ENCODE data around the gene CORO2A. TPM values are rescaled to one million over a fixed set of nuclear protein-coding genes. Genes with fewer than 3 reads are reported as not detected.

The CORO2A gene
- total RNA-seq, 3 donors from 2014 or later: 1.4 to 7.2 (median 7.2) TPM

DNA sequence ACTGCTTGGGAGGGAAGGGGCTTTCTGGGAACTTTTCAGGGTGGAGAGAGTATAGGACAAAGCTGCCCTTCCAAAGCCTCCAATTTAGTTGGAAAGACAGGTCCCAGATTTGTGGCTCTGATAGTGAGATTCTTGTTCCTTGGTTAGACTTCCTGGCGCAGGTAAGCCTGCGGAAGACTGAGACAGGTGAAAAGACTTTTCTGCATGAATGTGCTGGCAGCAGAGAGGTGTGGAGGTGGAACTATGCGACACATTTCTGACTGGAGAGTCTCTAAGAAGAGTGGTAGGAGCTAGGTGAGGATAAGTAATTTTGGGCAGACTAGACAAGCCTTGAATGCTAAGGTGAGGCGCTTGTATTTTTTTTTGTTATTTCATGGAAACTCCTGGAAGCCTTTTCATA, 106.0 kb downstream of the CORO2A start:
- no peaks in the 10 kb centered on the region for H3K4me1 ChIP-seq
- H3K9me3 ChIP-seq: no peaks in the 10 kb centered on the region
- H3K4me3 ChIP-seq: no peak overlapping the region
- no peak for DNase-seq (ENCODE audit: low spot score in 2 of 2)
- H3K27me3 ChIP-seq: no peaks in the 10 kb centered on the region
- intact Hi-C loops (cut with DNase I; ENCODE audit: low total_unique reads): no loop called here
- H3K36me3 ChIP-seq: no peaks in the 10 kb centered on the region
- H3K27ac ChIP-seq: peak overlapping the region in 1 of 2 donors; percentile 73
- TF ChIP-seq, protein P1, sequence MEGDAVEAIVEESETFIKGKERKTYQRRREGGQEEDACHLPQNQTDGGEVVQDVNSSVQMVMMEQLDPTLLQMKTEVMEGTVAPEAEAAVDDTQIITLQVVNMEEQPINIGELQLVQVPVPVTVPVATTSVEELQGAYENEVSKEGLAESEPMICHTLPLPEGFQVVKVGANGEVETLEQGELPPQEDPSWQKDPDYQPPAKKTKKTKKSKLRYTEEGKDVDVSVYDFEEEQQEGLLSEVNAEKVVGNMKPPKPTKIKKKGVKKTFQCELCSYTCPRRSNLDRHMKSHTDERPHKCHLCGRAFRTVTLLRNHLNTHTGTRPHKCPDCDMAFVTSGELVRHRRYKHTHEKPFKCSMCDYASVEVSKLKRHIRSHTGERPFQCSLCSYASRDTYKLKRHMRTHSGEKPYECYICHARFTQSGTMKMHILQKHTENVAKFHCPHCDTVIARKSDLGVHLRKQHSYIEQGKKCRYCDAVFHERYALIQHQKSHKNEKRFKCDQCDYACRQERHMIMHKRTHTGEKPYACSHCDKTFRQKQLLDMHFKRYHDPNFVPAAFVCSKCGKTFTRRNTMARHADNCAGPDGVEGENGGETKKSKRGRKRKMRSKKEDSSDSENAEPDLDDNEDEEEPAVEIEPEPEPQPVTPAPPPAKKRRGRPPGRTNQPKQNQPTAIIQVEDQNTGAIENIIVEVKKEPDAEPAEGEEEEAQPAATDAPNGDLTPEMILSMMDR (IDR thresholded peaks at IDR 0.05): no peak
- TF ChIP-seq POLR2AphosphoS5 (IDR thresholded peaks at IDR 0.05) (no peak), POLR2A (IDR thresholded peaks at IDR 0.05) (no peak)

DNA sequence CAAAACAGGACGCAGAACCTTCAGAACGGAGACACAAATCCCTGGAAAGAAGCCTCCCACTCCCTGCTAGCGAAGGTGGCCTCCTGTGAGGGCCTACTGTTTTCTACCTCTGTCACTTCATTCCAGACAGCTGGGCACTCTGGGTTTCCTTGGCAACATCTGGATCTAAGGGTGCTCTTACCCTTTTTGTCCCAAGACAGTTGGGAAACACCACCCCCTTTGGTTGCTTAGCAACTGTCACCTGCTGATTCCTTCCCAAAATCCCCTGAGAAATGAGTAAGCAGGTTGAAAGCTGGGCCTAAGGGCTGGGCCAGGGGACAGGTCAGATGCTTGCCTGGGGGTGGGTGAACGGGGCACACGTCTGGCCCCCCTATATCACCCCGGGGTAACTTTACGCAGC, 106.5 kb downstream of the CORO2A start:
- Histone ChIP-seq H3K27me3 (no peaks in the 10 kb centered on the region), H3K27ac (peak overlapping the region in 1 of 2 donors; percentile 73), H3K9me3 (no peaks in the 10 kb centered on the region), H3K4me1 (no peaks in the 10 kb centered on the region), H3K36me3 (no peaks in the 10 kb centered on the region), H3K4me3 (no peak overlapping the region)
- TF ChIP-seq POLR2AphosphoS5 (IDR thresholded peaks at IDR 0.05): no peak
- no peak for TF ChIP-seq POLR2A (IDR thresholded peaks at IDR 0.05)
- TF ChIP-seq, protein P1 (IDR thresholded peaks at IDR 0.05): no peak
- intact Hi-C loops (cut with DNase I; ENCODE audit: low total_unique reads): no loop called here
- DNase-seq (ENCODE audit: low spot score in 2 of 2): no peak

DNA sequence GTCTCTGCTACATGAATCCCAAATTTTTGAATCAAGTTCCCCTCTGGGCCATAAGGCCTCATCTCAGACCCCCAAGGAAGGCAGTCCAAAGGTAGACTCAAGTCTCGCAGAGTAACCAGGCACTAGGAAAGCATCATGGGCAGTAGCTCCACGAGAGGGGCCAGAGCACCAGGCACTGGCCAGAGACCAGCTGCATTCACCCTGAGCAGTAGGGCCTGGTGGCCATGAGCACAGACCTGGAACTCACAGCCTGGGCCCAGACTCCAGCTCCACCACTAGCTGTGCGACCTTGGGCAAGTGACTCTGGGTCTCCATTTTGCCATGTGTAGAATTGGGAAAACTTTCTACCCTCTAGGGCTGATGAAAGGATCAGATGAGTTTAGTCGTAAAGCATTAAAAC, 107.4 kb downstream of the CORO2A start:
- H3K27ac ChIP-seq: no peak overlapping the region
- H3K36me3 ChIP-seq: no peaks in the 10 kb centered on the region
- no peak for DNase-seq (ENCODE audit: low spot score in 2 of 2)
- H3K4me1 ChIP-seq: no peaks in the 10 kb centered on the region
- TF ChIP-seq, protein P1 (IDR thresholded peaks at IDR 0.05): no peak
- TF ChIP-seq POLR2AphosphoS5 (IDR thresholded peaks at IDR 0.05) (no peak), POLR2A (IDR thresholded peaks at IDR 0.05) (no peak)
- intact Hi-C loops (cut with DNase I; ENCODE audit: low total_unique reads): no loop called here
- no peaks in the 10 kb centered on the region for H3K27me3 ChIP-seq
- no peak overlapping the region for H3K4me3 ChIP-seq
- H3K9me3 ChIP-seq: no peaks in the 10 kb centered on the region

DNA sequence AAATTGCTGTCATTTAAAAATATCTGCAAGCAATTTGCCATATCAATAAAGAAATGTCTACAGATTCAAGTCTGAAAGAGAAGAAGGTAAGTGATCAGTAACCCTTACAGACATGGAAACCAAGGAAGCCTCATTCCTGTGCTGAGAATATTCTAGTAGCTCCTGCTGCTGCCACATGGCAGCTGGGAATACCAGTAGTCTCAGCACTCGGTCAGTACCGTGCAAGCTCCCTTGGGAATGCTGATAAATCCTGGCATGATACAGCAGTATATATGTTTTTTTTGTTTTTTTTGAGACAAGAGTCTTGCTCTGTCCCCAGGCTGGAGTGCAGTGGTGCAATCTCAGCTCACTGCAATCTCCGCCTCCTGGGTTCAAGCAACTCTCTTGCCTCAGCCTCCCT, 108.0 kb downstream of the CORO2A start:
- TF ChIP-seq, protein P1 (IDR thresholded peaks at IDR 0.05): no peak
- TF ChIP-seq POLR2AphosphoS5 (IDR thresholded peaks at IDR 0.05) (no peak), POLR2A (IDR thresholded peaks at IDR 0.05) (no peak)
- Histone ChIP-seq H3K36me3 (no peaks in the 10 kb centered on the region), H3K27ac (no peak overlapping the region), H3K27me3 (no peaks in the 10 kb centered on the region), H3K4me3 (no peak overlapping the region), H3K4me1 (no peaks in the 10 kb centered on the region), H3K9me3 (no peaks in the 10 kb centered on the region)
- intact Hi-C loops (cut with DNase I; ENCODE audit: low total_unique reads): no loop called here
- no peak for DNase-seq (ENCODE audit: low spot score in 2 of 2)

DNA sequence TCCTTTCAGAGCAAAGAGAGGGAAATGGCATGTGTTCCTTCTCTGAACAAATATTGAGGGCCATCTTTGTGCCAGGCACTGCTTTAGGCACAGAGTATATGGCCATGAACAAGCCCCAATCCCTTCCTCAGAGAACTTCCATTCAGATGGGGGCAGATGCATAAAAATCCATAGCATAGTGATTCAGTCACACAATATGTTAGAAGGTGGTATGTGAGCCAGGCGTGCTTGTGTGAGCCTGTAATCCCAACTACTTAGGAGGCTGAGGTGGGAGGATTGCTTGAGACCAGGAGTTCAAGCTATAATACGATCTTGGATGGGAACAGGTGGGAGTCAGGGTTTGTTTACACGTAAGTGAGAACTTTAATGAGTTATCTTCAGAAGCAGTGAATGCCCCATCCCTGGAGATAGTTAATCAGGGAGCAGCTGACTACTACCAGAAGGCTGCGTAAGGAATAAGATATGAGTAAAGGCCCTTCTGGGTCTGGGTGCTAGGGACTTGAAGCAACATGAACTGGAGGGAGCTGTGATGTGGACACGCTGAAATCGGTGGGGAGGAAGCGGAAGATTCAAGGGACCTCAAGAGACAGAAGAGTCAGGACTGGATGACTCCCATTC, 108.8 kb downstream of the CORO2A start:
- Histone ChIP-seq H3K9me3 (no peaks in the 10 kb centered on the region), H3K4me1 (no peaks in the 10 kb centered on the region), H3K36me3 (no peaks in the 10 kb centered on the region), H3K27me3 (no peaks in the 10 kb centered on the region), H3K4me3 (no peak overlapping the region), H3K27ac (peak overlapping the region in 1 of 2 donors; percentile 14)
- intact Hi-C loops (cut with DNase I; ENCODE audit: low total_unique reads): no loop called here
- DNase-seq (ENCODE audit: low spot score in 2 of 2): no peak
- TF ChIP-seq, protein P1 (IDR thresholded peaks at IDR 0.05): no peak
- no peak for TF ChIP-seq POLR2AphosphoS5 (IDR thresholded peaks at IDR 0.05)
- no peak for TF ChIP-seq POLR2A (IDR thresholded peaks at IDR 0.05)
